ENCODE data around the gene CCN2. TPM values are rescaled to one million over a fixed set of nuclear protein-coding genes. Genes with fewer than 3 reads are reported as not detected.

The CCN2 gene
- total RNA-seq, 4 donors from 2014 or later: 418 to 749 (median 509) TPM

DNA sequence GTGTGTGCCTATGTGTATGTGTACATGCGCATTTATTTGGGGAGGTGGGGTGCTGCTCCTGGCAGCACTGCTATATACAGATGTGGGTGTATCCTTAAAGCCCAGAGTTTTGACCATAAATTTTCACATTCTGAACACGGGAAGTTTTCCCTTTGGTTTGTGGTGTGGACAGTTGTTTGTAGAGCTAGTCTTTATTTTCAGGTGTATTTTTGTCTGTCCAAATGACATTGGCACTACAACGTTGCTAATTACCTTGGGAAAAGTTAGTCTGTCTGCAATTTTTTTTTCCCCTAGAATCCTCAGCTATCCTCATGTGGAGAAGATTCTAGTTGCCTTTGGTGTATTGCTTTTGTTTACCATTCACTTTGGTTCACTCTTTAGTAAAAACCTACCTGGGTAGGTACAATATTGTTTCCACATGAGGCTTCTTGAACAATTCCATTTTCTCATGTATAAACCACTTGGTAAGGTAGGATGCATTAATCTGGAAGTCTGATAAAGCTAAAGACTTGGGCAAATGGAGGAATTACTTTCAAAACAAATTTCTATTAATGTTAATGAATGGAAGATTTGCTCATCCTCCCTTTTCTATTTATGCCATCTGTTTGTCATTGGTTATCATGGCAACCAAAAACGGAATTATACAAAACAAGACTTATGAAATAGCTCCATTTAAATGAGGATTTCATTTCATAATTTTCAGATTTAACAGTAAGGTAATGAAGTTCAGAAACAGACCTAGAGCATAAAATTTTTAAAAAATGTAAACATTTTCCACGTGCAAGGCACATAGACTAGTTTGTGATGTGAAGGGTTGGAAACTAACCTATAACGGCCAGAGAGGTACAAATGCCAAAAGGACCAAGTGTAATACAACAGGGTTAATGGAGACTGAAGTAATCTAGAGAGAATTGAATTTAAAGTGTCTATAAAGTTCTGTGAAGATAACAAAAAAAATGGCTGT, 3.9 kb downstream of the CCN2 start:
- 37% methylated on average over 6 of the region's 6 CpGs for WGBS
- Histone ChIP-seq H3K36me3 (peaks cover 0 to 25% (median 20%) of the 10 kb centered on the region in 4 donors), H3K4me3 (peak overlapping the region; percentile 86 to 94 (median 90)), H3K9me3 (no peaks in the 10 kb centered on the region), H3K4me1 (peaks cover 8 to 22% (median 15%) of the 10 kb centered on the region in 4 donors), H3K27ac (replicated peaks in 1 of 4) (peak overlapping the region; percentile 96 to 97 (median 97)), H3K27me3 (no peaks in the 10 kb centered on the region)
- no peak for DNase-seq (ENCODE audit: extremely low spot score)
- intact Hi-C loops (cut with DNase I): no loop called here
- TF ChIP-seq EP300 (IDR thresholded peaks at IDR 0.05) (no peak), POLR2AphosphoS5 (IDR thresholded peaks at IDR 0.05) (peak in 1 of 2 donors; percentile 89), POLR2A (IDR thresholded peaks at IDR 0.05; ENCODE audit: low read depth) (peak; percentile 20)
- TF ChIP-seq, protein P1, sequence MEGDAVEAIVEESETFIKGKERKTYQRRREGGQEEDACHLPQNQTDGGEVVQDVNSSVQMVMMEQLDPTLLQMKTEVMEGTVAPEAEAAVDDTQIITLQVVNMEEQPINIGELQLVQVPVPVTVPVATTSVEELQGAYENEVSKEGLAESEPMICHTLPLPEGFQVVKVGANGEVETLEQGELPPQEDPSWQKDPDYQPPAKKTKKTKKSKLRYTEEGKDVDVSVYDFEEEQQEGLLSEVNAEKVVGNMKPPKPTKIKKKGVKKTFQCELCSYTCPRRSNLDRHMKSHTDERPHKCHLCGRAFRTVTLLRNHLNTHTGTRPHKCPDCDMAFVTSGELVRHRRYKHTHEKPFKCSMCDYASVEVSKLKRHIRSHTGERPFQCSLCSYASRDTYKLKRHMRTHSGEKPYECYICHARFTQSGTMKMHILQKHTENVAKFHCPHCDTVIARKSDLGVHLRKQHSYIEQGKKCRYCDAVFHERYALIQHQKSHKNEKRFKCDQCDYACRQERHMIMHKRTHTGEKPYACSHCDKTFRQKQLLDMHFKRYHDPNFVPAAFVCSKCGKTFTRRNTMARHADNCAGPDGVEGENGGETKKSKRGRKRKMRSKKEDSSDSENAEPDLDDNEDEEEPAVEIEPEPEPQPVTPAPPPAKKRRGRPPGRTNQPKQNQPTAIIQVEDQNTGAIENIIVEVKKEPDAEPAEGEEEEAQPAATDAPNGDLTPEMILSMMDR (IDR thresholded peaks at IDR 0.05): no peak

DNA sequence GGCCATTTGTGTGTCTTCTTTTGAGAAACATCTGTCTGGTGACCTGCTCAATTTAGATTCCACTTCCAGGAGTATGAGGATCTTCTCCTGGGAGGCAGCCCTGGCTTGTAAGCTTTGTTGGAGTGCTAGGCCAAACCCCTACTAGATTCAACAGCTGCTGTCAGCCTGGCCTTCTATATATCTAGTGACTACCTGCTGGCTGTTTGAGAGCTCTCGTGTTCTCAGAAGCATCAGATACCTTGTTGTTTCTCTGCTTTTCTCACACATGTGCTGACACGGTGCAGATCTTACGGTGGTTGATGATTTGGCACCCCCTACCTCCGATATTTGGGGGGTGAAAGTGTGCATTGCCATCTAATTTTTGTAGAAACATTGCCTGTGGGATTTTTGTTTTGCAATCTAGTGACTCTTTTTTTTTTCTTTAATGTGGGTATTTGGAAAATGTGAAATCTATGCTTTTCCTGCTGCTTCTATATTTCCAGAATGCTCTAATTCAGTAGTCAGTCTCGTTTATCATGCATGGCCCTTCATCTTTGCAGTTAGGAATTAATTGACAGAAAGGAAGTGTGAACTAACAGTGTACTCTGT, 4.7 kb downstream of the CCN2 start:
- no peaks in the 10 kb centered on the region for H3K9me3 ChIP-seq
- no peak for TF ChIP-seq EP300 (IDR thresholded peaks at IDR 0.05)
- peak in 1 of 2 donors; percentile 36 for TF ChIP-seq POLR2AphosphoS5 (IDR thresholded peaks at IDR 0.05)
- TF ChIP-seq, protein P1 (IDR thresholded peaks at IDR 0.05): no peak
- TF ChIP-seq POLR2A (IDR thresholded peaks at IDR 0.05; ENCODE audit: low read depth): no peak
- no peak overlapping the region for H3K4me3 ChIP-seq
- no peaks in the 10 kb centered on the region for H3K27me3 ChIP-seq
- H3K4me1 ChIP-seq: peaks cover under 1 to 15% (median 8%) of the 10 kb centered on the region in 4 donors
- no peak for DNase-seq (ENCODE audit: extremely low spot score)
- 87% methylated on average over 5 of the region's 5 CpGs for WGBS
- intact Hi-C loops (cut with DNase I): no loop called here
- peak overlapping the region; percentile 96 to 97 (median 97) for H3K27ac ChIP-seq (replicated peaks in 1 of 4)
- peaks cover 0 to 25% (median 20%) of the 10 kb centered on the region in 4 donors for H3K36me3 ChIP-seq

DNA sequence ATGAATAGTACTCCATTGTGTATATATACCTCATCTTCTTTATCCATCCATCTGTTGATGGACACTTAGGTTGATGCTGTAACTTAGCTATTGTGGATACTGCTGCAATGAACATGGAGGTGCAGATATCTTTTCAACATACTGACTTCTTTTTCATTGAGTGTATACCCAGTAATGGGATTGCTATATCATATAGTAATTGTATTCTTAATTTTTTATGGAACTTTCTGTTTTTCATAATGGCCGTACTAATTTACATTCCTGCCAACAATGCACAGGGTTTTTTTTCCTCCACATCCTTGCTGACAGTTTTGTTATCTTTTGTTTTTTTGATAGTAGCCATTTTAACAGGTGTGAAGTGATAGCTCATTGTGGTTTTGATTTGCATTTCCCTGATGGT, 5.2 kb downstream of the CCN2 start:
- no peak for DNase-seq (ENCODE audit: extremely low spot score)
- intact Hi-C loops (cut with DNase I): no loop called here
- Histone ChIP-seq H3K36me3 (peaks cover 0 to 25% (median 20%) of the 10 kb centered on the region in 4 donors), H3K4me1 (peaks cover 0 to 14% (median 7%) of the 10 kb centered on the region in 4 donors), H3K27ac (replicated peaks in 1 of 4) (peak overlapping the region in 2 of 4 donors; percentile 51 to 97), H3K4me3 (no peak overlapping the region), H3K27me3 (no peaks in the 10 kb centered on the region), H3K9me3 (no peaks in the 10 kb centered on the region)
- 97% methylated on average over 1 of the region's 1 CpG for WGBS
- no peak for TF ChIP-seq POLR2AphosphoS5 (IDR thresholded peaks at IDR 0.05)

DNA sequence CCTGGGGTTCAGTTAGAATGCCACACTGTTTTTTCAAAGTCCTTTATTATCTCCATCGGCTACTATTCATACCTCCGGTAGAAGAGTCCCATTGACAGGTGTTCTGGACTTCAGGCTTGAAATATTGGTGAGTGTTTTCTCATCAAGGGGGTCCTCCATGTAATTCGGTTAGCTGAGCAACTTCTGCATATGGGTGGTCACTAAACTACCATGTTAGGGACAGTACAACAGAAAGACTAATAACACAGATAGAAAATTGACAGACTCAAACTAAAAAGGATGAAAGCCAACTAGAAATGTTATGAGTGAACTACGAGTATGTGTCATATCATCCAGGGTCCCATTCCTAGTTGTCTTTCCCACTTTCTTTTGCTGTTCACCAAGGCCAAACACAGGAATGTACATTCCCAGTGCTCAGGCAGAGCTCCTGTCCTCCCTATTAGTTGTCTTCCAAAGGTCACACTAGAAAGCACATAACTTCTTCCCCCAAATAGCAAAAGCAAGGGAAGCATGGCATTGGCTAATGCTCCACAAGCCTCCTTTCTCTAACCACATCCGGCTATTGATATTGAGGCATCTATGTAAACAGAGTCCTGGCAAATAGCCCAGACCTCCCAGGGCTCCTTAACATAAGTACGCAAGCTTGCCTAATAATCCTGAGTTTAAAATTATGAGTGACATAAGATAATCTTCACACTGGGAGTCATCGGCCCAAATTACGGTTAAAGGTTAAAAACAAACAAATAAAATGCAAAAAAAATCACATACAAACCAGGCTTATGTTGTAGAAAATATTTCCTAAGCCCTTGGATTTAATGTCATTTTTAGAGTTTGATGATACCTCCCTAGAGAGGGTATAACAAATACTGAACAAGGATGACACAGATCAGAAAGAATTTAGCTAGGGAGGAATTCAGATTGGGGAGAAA, 13.2 kb downstream of the CCN2 start:
- no peaks in the 10 kb centered on the region for H3K9me3 ChIP-seq
- 73% methylated on average over 8 of the region's 8 CpGs for WGBS
- no peak for DNase-seq (ENCODE audit: extremely low spot score)
- H3K4me1 ChIP-seq: peaks cover 0 to 6% (median 3%) of the 10 kb centered on the region in 4 donors
- no peaks in the 10 kb centered on the region for H3K36me3 ChIP-seq
- TF ChIP-seq POLR2AphosphoS5 (IDR thresholded peaks at IDR 0.05) (no peak), POLR2A (IDR thresholded peaks at IDR 0.05; ENCODE audit: low read depth) (no peak), EP300 (IDR thresholded peaks at IDR 0.05) (no peak)
- TF ChIP-seq, protein P1 (IDR thresholded peaks at IDR 0.05): no peak
- intact Hi-C loops (cut with DNase I): no loop called here
- no peaks in the 10 kb centered on the region for H3K27me3 ChIP-seq
- H3K27ac ChIP-seq (replicated peaks in 1 of 4): peak overlapping the region; percentile 4 to 40 (median 28)
- H3K4me3 ChIP-seq: no peak overlapping the region

All from esophagus muscularis mucosa (tissue), 4 donors.